NCI-H2171 treated with DMSO at 0.1 percent for 48 hours (cell line): ENCODE data around the gene TCF7L2.

Experiments used
- DNase-seq: peaks from one replicate; lab custom pipeline; 2025; lab: John Stamatoyannopoulos, UW

TCF7L2 gene

GRCh38 chr10:112949875-112950507 is at the start of gene TCF7L2:
TCF7L2 (plus strand) TSS chr10:112950247; CDS start chr10:112950757, 510 bp downstream.
- peak; percentile 93 for DNase-seq

GRCh38 chr10:112902730-112903129 is 47.3 kb upstream of the TCF7L2 start:
- DNase-seq: no peak

GRCh38 chr10:112904000-112904399 is 46.0 kb upstream of the TCF7L2 start:
- DNase-seq: no peak

- no peak for DNase-seq
Measured at GRCh38 chr10:112906945-112907344, 43.1 kb upstream of the TCF7L2 start.

GRCh38 chr10:112907893-112908292 is 42.2 kb upstream of the TCF7L2 start:
- DNase-seq: no peak

GRCh38 chr10:112911206-112911605 is 38.8 kb upstream of the TCF7L2 start:
- DNase-seq: peak; percentile 42

- DNase-seq: no peak
Measured at GRCh38 chr10:112912410-112912928, 37.6 kb upstream of the TCF7L2 start.

- DNase-seq: no peak
Measured at GRCh38 chr10:112913255-112913654, 36.8 kb upstream of the TCF7L2 start.

GRCh38 chr10:112913661-112914287 is 36.3 kb upstream of the TCF7L2 start:
- DNase-seq: no peak

GRCh38 chr10:112914288-112914952 is 35.6 kb upstream of the TCF7L2 start:
- no peak for DNase-seq

GRCh38 chr10:112915590-112916572 is 34.2 kb upstream of the TCF7L2 start:
- no peak for DNase-seq

GRCh38 chr10:112917681-112918080 is 32.4 kb upstream of the TCF7L2 start:
- DNase-seq: no peak

- DNase-seq: no peak
Measured at GRCh38 chr10:112918771-112919170, 31.3 kb upstream of the TCF7L2 start.

GRCh38 chr10:112919721-112920120 is 30.3 kb upstream of the TCF7L2 start:
- DNase-seq: no peak

GRCh38 chr10:112926906-112927688 is 22.9 kb upstream of the TCF7L2 start:
- DNase-seq: no peak

- DNase-seq: no peak
Measured at GRCh38 chr10:112927980-112928379, 22.1 kb upstream of the TCF7L2 start.

GRCh38 chr10:112932658-112933057 is 17.4 kb upstream of the TCF7L2 start:
- DNase-seq: no peak

- DNase-seq: no peak
Measured at GRCh38 chr10:112934193-112934592, 15.9 kb upstream of the TCF7L2 start.

- no peak for DNase-seq
Measured at GRCh38 chr10:112938808-112939482, 11.1 kb upstream of the TCF7L2 start.

- no peak for DNase-seq
Measured at GRCh38 chr10:112945811-112946210, 4.2 kb upstream of the TCF7L2 start.
